Stimulated activated naive CD4-positive, alpha-beta T cell (primary cell): ENCODE results near the gene OCA2.
"Not testable (repeated sequence)": the region's sequence is repeated elsewhere in the genome, so short reads cannot be mapped to it uniquely, and the experiment has no call there.

Experiments used
- DNase-seq, 6 experiments: peaks; one replicate each; lab custom pipeline; 2025; lab: John Stamatoyannopoulos, UW

Gene OCA2

DNA sequence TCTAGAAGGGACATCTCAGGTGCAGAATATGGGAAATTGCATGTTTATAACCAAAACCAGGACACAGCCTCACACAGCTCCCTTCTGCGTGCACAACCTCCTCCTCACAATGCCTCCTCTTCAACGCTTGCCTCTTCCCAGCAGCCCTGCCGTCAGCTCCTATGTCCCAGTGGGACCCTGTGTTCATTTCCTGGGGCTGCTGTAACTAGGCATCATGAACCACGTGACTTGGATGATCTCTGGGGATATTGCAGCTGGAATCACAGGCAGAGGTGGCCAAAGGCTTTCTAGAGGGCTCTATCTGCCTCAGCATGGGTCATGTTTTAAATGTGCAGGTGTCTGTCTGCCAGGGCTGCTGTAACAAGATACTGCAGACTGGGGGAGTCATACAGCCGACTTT is 375.3 kb downstream of the OCA2 start:
- no peak for DNase-seq

DNA sequence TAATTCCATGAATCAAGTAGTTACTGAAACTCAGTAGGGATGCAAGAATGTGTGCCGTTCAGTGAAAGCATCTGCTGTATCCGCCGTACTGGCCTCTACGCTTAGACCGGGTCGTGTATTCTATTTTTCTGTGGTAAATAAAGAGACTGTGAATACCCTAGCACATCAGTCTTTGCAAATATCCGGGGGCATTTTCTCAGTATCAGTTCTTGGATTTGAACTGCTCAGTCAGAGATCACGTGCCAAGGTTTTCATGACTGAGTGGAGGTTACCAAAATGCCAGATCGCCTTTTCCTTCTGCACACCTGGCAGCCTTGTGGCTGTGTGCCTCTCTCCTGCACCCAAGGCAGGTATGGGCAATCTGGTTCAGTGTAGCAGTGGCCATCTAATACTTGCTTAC is 377.0 kb downstream of the OCA2 start:
- DNase-seq: no peak

DNA sequence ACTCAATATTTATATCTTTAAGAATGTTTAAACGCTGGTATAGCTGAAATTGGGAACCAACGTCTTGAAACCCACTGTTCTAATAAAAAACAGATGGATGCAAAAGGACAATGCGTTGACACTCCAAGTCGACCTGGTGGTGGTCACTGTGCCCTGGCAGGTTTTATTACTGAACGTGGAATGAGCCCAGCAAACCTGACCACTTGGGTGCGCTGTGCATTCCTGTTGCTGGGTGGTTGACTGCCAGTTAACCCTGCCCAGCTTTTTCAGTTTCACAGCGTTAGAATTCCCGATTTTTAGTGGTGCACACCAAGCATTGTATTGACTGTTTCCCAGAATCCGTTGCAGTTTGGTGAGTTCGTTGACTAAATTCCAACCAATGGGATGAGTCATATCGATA is 384.4 kb downstream of the OCA2 start:
- DNase-seq: no peak

GRCh38 chr15:27713850-27714249 is 385.3 kb downstream of the OCA2 start:
- not testable (repeated sequence) for DNase-seq

- no peak for DNase-seq
These were observed 391.9 kb downstream of the OCA2 start for GRCh38 chr15:27707257-27707656.

DNA sequence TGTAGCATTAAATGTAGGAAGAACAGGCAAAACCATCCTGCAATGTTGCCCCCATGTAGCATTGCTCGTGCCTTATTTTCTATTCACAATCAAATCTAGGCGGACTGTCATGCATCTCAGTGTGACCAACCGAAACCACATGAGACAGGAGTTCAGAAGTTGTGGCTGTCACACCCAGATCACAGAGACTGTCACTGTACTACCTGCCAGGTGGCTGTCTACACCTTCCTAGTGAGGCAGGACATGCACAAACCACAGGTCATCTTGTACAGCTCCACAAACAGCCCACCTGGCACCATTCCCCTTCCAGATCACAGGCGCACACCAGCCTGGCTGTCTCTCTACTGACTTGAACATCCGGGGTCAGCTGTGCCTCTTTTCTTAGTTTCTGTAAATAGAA is 392.8 kb downstream of the OCA2 start:
- DNase-seq: no peak

- no peak for DNase-seq
These were observed 394.1 kb downstream of the OCA2 start for GRCh38 chr15:27705056-27705455.
